ENCODE results near the gene ATP10A. TPM values are rescaled to one million over a fixed set of nuclear protein-coding genes. Genes with fewer than 3 reads are reported as not detected.

ATP10A gene
- total RNA-seq, 1 donor from 2014 or later, result 3.2 TPM

DNA sequence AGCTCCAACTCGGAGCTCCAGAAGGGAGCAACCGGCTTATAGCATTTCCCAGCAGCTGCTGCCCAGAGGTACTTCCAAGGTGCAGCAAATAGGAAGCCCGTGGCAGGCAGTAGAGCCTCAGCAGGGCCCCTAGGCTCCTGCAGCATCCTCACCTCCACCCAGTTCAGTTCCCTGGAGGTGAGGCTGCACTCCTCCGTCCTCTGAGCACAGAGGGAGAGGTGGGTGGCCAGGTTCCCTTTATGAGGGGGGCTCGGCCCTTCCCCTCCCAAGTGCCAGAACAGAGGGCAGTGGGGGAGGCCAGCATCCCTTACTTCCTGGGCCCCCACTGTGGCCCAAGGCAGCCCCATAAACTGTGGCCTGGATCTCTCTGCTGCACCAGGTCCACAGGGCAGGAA, 150.2 kb downstream of the ATP10A start:
- no peak overlapping the region for H3K27ac ChIP-seq
- intact Hi-C loops (cut with DNase I), result no loop called here

DNA sequence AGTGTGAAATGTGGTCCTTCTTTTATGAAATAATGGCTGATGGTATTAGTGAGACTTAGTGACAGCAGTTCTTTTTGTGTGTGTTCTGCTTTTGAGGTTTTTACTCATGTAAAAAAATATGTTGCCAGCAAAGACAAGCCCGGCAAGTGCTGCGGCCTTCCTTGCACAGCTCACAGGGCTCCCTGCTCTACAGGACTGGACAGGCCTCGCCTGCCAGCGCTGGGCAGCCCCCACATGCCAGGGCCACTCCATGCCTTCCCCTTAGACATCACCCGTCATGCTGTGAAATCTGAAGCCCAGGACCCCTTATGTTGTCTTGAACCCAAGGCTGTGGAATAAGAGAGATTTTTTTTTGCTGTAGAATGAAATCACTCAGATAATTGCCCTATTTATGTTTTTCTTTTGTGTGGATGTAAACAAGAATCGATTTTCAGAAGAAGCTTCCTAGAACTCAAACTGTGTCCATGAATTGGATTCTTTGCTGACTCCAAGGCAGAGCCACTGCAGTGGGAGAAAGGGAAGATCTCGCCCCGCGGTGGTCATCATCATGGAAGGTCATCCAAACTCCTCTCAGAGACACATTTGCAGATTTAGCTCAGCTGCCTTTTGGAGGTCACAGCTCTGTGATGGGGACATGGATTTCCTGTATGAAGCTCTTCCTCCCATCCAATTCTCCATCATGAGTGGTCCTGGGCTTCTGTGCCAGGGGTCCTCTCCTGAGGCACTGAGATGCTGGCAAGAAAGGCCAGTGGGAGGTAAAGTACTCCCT, 150.8 kb downstream of the ATP10A start:
- Histone ChIP-seq H3K4me3 (no peak overlapping the region), H3K4me1 (no peaks in the 10 kb centered on the region), H3K27me3 (no peaks in the 10 kb centered on the region), H3K9me3 (no peaks in the 10 kb centered on the region), H3K27ac (no peak overlapping the region), H3K36me3 (no peaks in the 10 kb centered on the region)
- intact Hi-C loops (cut with DNase I), result no loop called here
- TF ChIP-seq POLR2AphosphoS5 (IDR thresholded peaks at IDR 0.05; ENCODE audit: insufficient read depth in 1 of 2, low read depth in 1 of 2) (no peak), POLR2A (IDR thresholded peaks at IDR 0.05) (no peak)
- TF ChIP-seq, protein P1, sequence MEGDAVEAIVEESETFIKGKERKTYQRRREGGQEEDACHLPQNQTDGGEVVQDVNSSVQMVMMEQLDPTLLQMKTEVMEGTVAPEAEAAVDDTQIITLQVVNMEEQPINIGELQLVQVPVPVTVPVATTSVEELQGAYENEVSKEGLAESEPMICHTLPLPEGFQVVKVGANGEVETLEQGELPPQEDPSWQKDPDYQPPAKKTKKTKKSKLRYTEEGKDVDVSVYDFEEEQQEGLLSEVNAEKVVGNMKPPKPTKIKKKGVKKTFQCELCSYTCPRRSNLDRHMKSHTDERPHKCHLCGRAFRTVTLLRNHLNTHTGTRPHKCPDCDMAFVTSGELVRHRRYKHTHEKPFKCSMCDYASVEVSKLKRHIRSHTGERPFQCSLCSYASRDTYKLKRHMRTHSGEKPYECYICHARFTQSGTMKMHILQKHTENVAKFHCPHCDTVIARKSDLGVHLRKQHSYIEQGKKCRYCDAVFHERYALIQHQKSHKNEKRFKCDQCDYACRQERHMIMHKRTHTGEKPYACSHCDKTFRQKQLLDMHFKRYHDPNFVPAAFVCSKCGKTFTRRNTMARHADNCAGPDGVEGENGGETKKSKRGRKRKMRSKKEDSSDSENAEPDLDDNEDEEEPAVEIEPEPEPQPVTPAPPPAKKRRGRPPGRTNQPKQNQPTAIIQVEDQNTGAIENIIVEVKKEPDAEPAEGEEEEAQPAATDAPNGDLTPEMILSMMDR (IDR thresholded peaks at IDR 0.05), result no peak
- DNase-seq (ENCODE audit: extremely low spot score in 2 of 2), result no peak

More for the DNA sequence above, 150.2 kb downstream of the ATP10A start:
- Histone ChIP-seq H3K36me3 (no peaks in the 10 kb centered on the region), H3K4me3 (no peak overlapping the region), H3K27me3 (no peaks in the 10 kb centered on the region), H3K9me3 (no peaks in the 10 kb centered on the region), H3K4me1 (no peaks in the 10 kb centered on the region)
- DNase-seq (ENCODE audit: extremely low spot score in 2 of 2), result no peak
- TF ChIP-seq, protein P1 (IDR thresholded peaks at IDR 0.05), result no peak
- no peak for TF ChIP-seq POLR2A (IDR thresholded peaks at IDR 0.05)
- TF ChIP-seq POLR2AphosphoS5 (IDR thresholded peaks at IDR 0.05; ENCODE audit: insufficient read depth in 1 of 2, low read depth in 1 of 2), result no peak

DNA sequence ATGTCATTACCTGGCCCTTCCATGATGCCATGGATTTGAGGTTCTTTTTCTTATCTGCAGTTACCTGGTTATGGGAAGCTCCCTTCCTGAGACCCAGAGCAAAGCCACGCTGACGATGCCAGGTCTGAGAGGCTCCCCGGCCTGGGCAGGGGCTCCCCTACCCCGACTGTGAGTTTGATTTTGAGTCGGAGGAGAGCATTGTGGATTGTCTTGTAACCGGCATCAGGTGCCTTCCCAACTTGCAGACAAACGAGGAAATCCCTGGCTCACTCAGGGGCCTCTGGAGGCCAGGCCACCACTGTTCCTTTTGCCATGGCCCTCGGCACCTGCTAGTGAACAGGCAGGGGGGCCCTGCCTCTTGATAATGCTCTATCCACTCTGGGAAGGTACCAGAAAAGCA, 151.4 kb downstream of the ATP10A start:
- Histone ChIP-seq H3K36me3 (no peaks in the 10 kb centered on the region), H3K27me3 (no peaks in the 10 kb centered on the region), H3K4me3 (no peak overlapping the region), H3K9me3 (no peaks in the 10 kb centered on the region), H3K4me1 (no peaks in the 10 kb centered on the region), H3K27ac (no peak overlapping the region)
- no peak for DNase-seq (ENCODE audit: extremely low spot score in 2 of 2)
- intact Hi-C loops (cut with DNase I), result no loop called here
- TF ChIP-seq, protein P1 (IDR thresholded peaks at IDR 0.05), result no peak
- TF ChIP-seq POLR2A (IDR thresholded peaks at IDR 0.05) (no peak), POLR2AphosphoS5 (IDR thresholded peaks at IDR 0.05; ENCODE audit: insufficient read depth in 1 of 2, low read depth in 1 of 2) (no peak)

DNA sequence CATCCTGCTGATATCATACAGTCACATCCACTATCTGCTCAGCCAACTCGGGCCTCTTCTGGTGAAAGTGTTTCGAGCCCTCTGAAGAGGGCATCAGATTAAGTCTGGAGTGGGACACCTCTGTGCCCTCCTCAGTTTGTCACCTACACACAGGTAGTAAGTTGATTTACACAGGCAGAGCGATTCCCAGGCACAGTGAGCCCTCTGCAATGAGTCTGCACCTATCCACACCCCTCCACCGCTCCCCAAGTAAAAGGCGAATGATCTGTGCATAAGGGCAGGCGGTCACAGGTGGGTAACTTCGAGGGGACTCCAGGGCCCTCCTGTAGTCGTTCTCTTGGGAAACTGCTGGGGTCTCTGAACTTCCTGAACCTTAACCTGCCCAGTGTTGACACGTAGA, 152.0 kb downstream of the ATP10A start:
- TF ChIP-seq, protein P1 (IDR thresholded peaks at IDR 0.05), result no peak
- TF ChIP-seq POLR2AphosphoS5 (IDR thresholded peaks at IDR 0.05; ENCODE audit: insufficient read depth in 1 of 2, low read depth in 1 of 2) (no peak), POLR2A (IDR thresholded peaks at IDR 0.05) (no peak)
- Histone ChIP-seq H3K4me1 (no peaks in the 10 kb centered on the region), H3K4me3 (no peak overlapping the region), H3K27me3 (no peaks in the 10 kb centered on the region), H3K9me3 (no peaks in the 10 kb centered on the region), H3K36me3 (no peaks in the 10 kb centered on the region), H3K27ac (no peak overlapping the region)
- intact Hi-C loops (cut with DNase I), result no loop called here
- DNase-seq (ENCODE audit: extremely low spot score in 2 of 2), result no peak

DNA sequence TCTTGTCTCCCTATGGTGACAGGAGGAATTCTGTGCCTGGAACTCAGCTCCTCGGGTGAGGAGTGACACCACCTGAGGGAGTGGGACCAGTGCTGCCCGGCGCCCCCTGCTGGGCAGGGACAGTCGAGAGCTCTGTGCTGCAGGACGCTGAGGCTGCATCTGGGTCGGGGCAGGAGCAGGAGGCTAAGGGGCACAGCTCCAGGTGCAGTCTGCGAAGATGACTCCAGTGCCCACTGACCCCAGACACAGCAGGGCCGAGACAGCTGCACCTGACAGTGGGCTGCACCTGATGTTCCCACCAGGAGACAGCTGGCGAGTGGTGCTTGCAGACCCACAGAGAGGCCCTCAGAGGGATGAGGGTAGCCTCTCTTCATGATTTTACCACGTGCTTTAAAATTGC, 152.9 kb downstream of the ATP10A start:
- TF ChIP-seq POLR2A (IDR thresholded peaks at IDR 0.05), result no peak
- TF ChIP-seq POLR2AphosphoS5 (IDR thresholded peaks at IDR 0.05; ENCODE audit: insufficient read depth in 1 of 2, low read depth in 1 of 2), result no peak
- TF ChIP-seq, protein P1 (IDR thresholded peaks at IDR 0.05), result peak in 2 of 3 experiments; percentile 24 to 27
- DNase-seq (ENCODE audit: extremely low spot score in 2 of 2), result no peak
- Histone ChIP-seq H3K9me3 (no peaks in the 10 kb centered on the region), H3K4me1 (no peaks in the 10 kb centered on the region), H3K36me3 (no peaks in the 10 kb centered on the region), H3K4me3 (no peak overlapping the region), H3K27ac (no peak overlapping the region), H3K27me3 (no peaks in the 10 kb centered on the region)
- intact Hi-C loops (cut with DNase I), result no loop called here
